Measurements from ENCODE around the gene TECR.
"Not testable (repeated sequence)": the region's sequence is repeated elsewhere in the genome, so short reads cannot be mapped to it uniquely, and the experiment has no call there.

Gene TECR

DNA sequence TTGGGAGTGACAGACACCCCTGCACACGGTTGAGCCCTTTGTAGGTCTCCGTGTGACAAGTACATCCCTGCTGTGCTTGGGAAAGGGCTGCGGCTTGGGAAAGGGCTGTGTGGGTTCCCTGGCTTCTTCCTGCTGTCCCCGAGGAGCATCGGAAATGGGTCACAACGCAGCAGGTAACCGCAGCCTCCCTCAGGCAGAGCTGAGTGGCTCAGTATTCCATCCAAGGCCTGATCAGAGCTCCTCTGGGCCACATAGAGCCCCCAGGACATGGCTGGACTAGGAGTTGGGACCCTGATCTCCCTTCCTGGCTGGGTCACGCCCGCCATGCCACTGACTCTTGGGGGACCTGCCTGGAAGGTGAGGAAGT, 16.3 kb downstream of the TECR start:
- Histone ChIP-seq H3K4me1 (ENCODE audit: insufficient read depth, low read length) (no peaks in the 10 kb centered on the region), H3K9me3 (ENCODE audit: insufficient read depth, low read depth, low read length) (no peaks in the 10 kb centered on the region), H3K36me3 (ENCODE audit: insufficient read depth, low read depth, low read length) (no peaks in the 10 kb centered on the region), H3K9ac (ENCODE audit: low read depth, low read length) (no peak overlapping the region), H3K27ac (ENCODE audit: low read length) (no peak overlapping the region), H3K4me3 (ENCODE audit: low read length) (no peak overlapping the region), H3K27me3 (ENCODE audit: insufficient read depth, low read length) (no peaks in the 10 kb centered on the region)

DNA sequence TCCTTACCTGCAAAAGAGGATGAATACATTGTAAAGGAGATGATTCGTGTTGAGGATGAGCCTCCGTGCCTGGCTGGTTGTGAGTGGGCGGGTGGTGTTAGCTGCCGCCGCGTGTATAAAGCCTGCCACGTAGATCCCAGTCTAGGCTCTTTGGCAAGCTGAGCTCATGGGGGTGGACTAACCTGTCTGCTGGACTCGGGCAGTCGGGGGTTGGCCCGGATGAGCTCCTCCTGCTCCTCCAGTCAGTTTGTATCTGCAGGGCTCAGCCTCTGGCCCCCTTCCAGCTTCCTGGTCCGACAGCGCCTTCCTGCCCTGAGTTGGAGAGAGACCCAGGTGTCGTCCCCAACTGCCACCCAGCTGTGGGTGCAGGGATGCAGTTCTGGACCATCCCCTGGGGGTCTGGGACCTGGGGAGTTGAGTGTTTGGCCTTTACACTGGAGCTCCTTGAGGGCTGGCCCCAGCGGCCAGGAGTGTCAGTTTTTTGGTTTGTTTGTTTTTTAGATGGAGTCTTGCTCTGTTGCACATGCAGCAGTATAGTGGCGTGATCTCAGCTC, 20.9 kb downstream of the TECR start:
- Histone ChIP-seq H3K4me1 (ENCODE audit: insufficient read depth, low read length) (no peaks in the 10 kb centered on the region), H3K27ac (ENCODE audit: low read length) (no peak overlapping the region), H3K27me3 (ENCODE audit: insufficient read depth, low read length) (no peaks in the 10 kb centered on the region), H3K36me3 (ENCODE audit: insufficient read depth, low read depth, low read length) (no peaks in the 10 kb centered on the region), H3K9ac (ENCODE audit: low read depth, low read length) (no peak overlapping the region), H3K9me3 (ENCODE audit: insufficient read depth, low read depth, low read length) (no peaks in the 10 kb centered on the region), H3K4me3 (ENCODE audit: low read length) (no peak overlapping the region)

DNA sequence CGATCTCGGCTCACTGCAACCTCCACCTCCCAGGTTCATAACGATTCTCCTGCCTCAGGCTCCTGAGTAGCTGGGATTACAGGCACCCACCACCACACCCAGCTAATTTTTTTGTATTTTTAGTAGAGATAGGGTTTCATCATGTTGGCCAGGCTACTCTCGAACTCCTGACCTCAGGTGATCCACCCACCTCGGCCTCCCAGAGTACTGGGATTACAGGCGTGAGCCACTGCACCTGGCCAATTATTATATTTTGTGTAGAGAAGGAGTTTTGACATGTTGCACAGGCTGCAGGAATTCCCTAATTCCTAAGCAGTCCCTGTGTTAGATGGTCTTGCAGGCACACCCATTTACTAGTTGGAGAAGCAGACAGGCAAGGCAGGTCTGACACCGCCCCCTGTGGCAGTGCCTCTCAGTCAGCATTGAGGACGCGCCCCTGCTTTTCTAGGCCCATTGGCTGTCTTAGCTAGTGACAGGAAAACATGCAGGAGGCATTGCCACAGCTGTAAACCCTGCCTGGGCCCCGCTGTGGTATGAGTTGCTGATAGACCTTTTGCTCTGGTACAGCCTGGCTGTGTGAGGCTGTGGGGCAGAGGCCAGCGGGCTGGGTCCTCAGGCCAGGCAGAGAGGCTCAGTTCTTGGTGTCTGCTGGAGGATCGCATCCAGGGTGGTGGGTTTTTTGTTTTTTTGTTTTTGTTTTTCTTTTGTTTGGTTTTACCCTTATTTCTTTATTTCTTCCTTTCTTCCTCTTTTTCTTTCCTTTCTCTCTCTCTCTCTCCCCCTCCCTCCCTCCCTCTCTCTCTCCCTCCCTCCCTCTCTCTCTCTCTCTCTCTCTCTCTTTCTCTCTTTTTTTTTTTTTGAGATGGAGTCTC, 22.0 kb downstream of the TECR start:
- not testable (repeated sequence) for H3K9me3 ChIP-seq (ENCODE audit: insufficient read depth, low read depth, low read length); H3K27ac ChIP-seq (ENCODE audit: low read length); H3K36me3 ChIP-seq (ENCODE audit: insufficient read depth, low read depth, low read length); H3K4me3 ChIP-seq (ENCODE audit: low read length); H3K27me3 ChIP-seq (ENCODE audit: insufficient read depth, low read length); H3K9ac ChIP-seq (ENCODE audit: low read depth, low read length); H3K4me1 ChIP-seq (ENCODE audit: insufficient read depth, low read length)

DNA sequence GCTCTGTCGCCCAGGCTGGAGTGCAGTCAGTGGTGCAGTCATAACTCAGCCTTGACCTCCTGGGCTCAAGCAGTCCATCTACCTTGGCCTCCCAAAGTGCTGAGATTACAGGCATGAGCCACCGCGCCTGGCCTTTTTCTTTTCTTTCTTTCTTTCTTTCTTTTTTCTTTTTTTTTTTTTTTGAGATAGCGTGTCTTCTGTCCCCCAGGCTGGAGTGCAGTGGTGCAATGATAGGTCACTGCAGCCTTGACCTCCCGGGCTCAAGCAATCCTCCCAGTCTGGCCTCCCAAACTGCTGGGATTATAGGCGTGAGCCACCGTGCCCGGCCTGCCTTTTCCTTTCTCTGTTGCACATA, 22.6 kb downstream of the TECR start:
- not testable (repeated sequence) for H3K27me3 ChIP-seq (ENCODE audit: insufficient read depth, low read length); H3K36me3 ChIP-seq (ENCODE audit: insufficient read depth, low read depth, low read length); H3K4me3 ChIP-seq (ENCODE audit: low read length); H3K4me1 ChIP-seq (ENCODE audit: insufficient read depth, low read length); H3K9ac ChIP-seq (ENCODE audit: low read depth, low read length); H3K27ac ChIP-seq (ENCODE audit: low read length); H3K9me3 ChIP-seq (ENCODE audit: insufficient read depth, low read depth, low read length)

DNA sequence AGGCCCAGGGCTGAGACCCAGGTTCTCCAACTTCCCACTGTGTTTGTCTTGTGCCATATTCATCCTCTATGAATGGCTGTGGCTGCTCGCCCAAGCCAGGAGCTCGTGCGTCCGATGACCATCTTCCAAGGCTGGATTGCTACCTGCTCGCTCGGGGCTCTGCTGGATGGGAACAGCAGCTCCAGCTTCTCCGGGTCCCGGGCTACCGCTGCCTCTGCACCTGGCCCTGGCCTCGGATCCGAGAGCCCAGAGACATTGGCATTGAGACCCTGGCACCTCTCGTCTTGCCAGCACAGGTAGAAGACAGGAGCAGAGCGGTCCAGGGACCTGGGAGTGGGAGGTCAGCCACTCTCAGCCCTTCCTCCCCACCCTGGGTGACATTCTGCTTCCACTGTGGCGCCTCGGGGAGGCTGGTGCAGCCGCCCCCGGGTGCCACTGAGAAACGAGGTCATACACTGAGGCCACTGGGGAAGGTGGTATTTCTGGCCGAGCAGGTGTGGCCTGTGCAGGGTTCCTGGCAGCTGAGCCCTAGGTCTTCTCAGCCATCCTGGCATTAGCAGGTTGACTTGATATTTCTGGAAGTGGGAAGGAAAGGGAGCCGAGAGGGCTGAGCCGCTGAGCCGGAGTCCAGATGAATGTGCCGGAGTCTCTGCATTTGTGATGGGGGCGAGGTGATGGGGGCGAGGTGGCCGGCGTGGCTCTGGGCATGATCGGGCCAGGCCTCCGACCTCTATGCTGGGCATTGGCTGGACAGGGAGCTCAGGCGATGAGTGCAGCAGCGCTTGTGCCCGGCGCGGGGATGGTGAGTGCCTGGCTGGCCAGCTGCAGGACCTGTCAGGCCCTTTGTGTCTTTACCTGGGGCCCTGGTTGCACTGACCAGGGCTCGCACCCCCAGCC, 23.9 kb downstream of the TECR start:
- Histone ChIP-seq H3K27me3 (ENCODE audit: insufficient read depth, low read length) (no peaks in the 10 kb centered on the region), H3K36me3 (ENCODE audit: insufficient read depth, low read depth, low read length) (no peaks in the 10 kb centered on the region), H3K27ac (ENCODE audit: low read length) (no peak overlapping the region), H3K4me3 (ENCODE audit: low read length) (no peak overlapping the region), H3K4me1 (ENCODE audit: insufficient read depth, low read length) (no peaks in the 10 kb centered on the region; the same call in 1 of the 2 replicates), H3K9ac (ENCODE audit: low read depth, low read length) (no peak overlapping the region), H3K9me3 (ENCODE audit: insufficient read depth, low read depth, low read length) (no peaks in the 10 kb centered on the region)

DNA sequence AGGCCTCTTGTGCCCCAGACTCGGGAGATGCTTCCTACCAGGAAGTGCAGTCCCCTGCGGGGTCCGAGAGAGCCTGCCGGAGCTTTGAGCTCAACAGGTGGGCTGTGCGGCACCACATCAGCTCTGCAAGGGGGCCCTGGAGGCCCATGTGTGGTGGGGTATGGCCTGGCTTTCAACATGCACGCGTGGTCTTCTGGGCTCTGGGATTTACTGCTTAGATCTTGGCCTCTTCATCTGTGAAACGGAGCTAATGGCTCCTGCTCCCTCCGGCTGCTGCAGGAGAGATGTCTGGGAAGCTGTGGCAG, 24.5 kb downstream of the TECR start:
- H3K9ac ChIP-seq (ENCODE audit: low read depth, low read length), result no peak overlapping the region
- no peak overlapping the region for H3K27ac ChIP-seq (ENCODE audit: low read length)
- H3K9me3 ChIP-seq (ENCODE audit: insufficient read depth, low read depth, low read length), result no peaks in the 10 kb centered on the region
- no peak overlapping the region for H3K4me3 ChIP-seq (ENCODE audit: low read length)
- H3K36me3 ChIP-seq (ENCODE audit: insufficient read depth, low read depth, low read length), result no peaks in the 10 kb centered on the region
- H3K27me3 ChIP-seq (ENCODE audit: insufficient read depth, low read length), result no peaks in the 10 kb centered on the region
- H3K4me1 ChIP-seq (ENCODE audit: insufficient read depth, low read length), result no peaks in the 10 kb centered on the region; the same call in 1 of the 2 replicates

DNA sequence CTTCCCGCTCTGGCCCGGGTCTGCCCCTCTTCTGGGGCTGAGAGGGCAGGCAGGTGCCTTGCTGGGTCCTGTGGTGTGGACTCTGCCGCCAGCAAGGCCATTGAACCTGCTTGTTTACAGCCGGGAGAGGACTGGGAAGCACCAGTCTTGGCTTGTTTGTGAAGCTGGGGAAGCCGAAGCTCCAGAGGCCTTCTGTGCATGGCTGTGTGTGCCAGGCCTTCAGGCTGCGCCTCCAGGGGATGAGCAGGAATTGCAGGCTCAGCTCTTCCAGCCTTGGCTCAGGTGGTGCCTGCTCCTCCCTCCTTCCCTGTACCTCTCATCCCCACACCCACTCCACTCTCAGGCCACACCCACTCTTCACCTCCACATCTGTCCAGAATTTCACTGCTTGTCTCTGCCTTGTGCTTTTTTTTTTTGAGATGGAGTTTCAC, 25.0 kb downstream of the TECR start:
- no peaks in the 10 kb centered on the region for H3K9me3 ChIP-seq (ENCODE audit: insufficient read depth, low read depth, low read length)
- no peak overlapping the region for H3K9ac ChIP-seq (ENCODE audit: low read depth, low read length)
- no peaks in the 10 kb centered on the region for H3K36me3 ChIP-seq (ENCODE audit: insufficient read depth, low read depth, low read length)
- no peak overlapping the region for H3K4me3 ChIP-seq (ENCODE audit: low read length)
- H3K27ac ChIP-seq (ENCODE audit: low read length), result no peak overlapping the region
- H3K27me3 ChIP-seq (ENCODE audit: insufficient read depth, low read length), result no peaks in the 10 kb centered on the region
- no peaks in the 10 kb centered on the region; the same call in 1 of the 2 replicates for H3K4me1 ChIP-seq (ENCODE audit: insufficient read depth, low read length)

DNA sequence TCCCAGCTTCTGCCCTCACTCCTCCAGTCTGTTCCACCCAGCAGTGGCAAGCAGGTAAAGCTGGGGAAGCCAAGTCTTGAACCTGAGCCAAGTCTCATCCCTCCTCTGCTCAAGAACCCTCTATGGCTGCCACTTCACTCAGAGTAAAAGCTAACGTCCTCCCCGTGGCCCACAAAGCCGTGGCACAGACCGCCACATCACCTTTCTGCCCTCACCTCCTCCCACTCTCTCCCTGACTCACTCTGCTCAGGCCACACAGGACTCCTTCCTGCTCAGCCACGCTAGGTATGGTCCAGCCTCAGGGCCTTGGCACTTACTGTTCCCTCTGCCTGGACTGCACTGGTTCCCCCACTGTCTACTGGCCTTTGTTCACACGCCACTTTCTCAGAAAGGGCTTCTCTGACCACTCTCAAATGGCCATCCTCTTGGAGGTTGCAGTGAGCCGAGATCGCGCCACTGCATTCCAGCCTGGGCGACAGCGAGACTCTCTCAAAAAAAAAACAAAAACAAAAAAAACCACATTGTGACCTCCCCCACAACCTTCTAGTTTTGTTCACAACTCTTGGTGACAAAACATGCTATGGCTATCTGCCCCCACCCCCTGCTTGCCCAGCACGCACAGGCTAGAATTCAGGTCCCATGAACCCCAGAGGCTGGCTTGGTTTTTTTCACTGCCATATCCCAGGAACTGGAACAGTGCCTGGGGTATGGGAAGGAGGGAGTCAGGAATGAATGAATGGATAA, 26.7 kb downstream of the TECR start:
- Histone ChIP-seq H3K27me3 (ENCODE audit: insufficient read depth, low read length) (no peaks in the 10 kb centered on the region), H3K9ac (ENCODE audit: low read depth, low read length) (no peak overlapping the region), H3K4me1 (ENCODE audit: insufficient read depth, low read length) (no peaks in the 10 kb centered on the region; the same call in none of the 2 replicates), H3K9me3 (ENCODE audit: insufficient read depth, low read depth, low read length) (no peaks in the 10 kb centered on the region), H3K4me3 (ENCODE audit: low read length) (no peak overlapping the region), H3K27ac (ENCODE audit: low read length) (no peak overlapping the region), H3K36me3 (ENCODE audit: insufficient read depth, low read depth, low read length) (no peaks in the 10 kb centered on the region)

DNA sequence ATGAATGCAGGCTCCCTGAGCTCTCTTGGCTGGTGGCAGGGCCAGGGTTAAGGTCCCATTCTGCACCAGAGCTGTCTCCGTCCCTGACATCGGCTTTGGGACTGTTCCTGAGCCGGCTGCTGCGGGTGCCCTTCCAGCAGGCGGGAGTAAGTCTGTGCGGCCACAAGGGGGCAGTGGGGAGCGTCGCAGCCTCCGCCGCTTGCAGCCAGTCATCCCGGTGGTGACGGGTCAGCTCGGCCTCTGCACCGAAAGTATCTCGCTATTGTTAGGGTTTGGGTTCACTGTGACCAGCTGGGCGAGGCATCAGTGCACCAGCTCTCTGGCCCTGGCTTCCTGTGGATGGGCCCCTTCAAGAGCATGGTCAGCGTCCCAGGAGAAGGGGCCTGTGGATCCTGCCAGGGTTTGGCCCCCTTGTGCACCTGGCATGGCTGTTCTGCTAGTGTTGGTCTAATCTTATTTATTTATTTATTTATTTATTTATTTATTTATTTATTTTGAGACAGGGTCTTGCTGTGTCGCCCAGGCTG, 27.3 kb downstream of the TECR start:
- Histone ChIP-seq H3K4me3 (ENCODE audit: low read length) (no peak overlapping the region), H3K9ac (ENCODE audit: low read depth, low read length) (no peak overlapping the region), H3K4me1 (ENCODE audit: insufficient read depth, low read length) (peaks cover 3% of the 10 kb centered on the region), H3K27me3 (ENCODE audit: insufficient read depth, low read length) (no peaks in the 10 kb centered on the region), H3K27ac (ENCODE audit: low read length) (no peak overlapping the region), H3K9me3 (ENCODE audit: insufficient read depth, low read depth, low read length) (no peaks in the 10 kb centered on the region), H3K36me3 (ENCODE audit: insufficient read depth, low read depth, low read length) (no peaks in the 10 kb centered on the region)

DNA sequence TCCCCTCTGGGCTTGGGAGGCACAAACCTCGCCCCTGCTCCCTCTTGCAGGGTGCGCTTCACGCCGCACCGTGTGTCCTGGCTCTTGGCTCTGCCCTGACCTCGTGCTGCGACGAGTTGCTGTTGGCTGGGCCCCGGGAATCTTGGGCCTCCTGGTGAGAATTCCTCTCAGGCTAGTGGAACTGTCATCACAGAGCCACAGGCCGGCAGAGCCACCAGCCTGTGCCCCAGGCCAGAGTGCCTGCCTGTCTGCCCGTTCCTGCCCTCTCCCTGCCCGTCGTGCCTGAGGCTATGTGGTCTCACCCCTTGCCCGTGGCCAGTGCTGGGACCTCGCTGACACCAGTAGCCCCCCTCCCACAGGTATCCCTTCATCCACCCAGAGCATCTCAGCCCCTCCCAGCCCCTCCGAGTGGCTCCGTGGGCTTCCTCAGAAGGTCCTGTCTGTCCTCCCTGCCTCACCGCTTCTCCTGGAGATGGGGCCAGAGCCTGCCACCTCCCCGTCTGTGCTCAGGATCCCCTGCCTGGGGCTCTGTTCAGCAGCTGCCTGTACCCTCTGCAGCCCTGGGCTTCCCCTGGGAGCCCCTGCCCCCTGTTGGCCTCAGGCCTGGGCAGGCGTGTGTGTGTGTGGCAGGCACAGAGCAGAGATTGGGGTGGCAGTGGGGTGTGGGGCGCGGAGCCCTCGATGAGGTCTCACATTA, 29.1 kb downstream of the TECR start:
- Histone ChIP-seq H3K27ac (ENCODE audit: low read length) (no peak overlapping the region), H3K9ac (ENCODE audit: low read depth, low read length) (no peak overlapping the region), H3K36me3 (ENCODE audit: insufficient read depth, low read depth, low read length) (no peaks in the 10 kb centered on the region), H3K27me3 (ENCODE audit: insufficient read depth, low read length) (no peaks in the 10 kb centered on the region), H3K4me1 (ENCODE audit: insufficient read depth, low read length) (peaks cover 11% of the 10 kb centered on the region), H3K9me3 (ENCODE audit: insufficient read depth, low read depth, low read length) (no peaks in the 10 kb centered on the region), H3K4me3 (ENCODE audit: low read length) (no peak overlapping the region)
